Jurkat, Clone E6-1 (cell line): Measurements from ENCODE around the gene C10orf90.

ENCODE experiments used
- DNase-seq: peaks from one replicate; pipeline ENCODE4 v3.0.0-alpha.2; 2011; ENCODE audit warnings: low read depth, low spot score
- H3K4me3 ChIP-seq: 2 replicates; pipeline ENCODE4 v1.5.1; 2011; ENCODE audit warnings: mild to moderate bottlenecking, low read length, control low read depth, moderate library complexity

C10orf90 gene

GRCh38 chr10:126646110-126646509 is 24.4 kb downstream of the C10orf90 start:
- no peak for DNase-seq
- no peak overlapping the region for H3K4me3 ChIP-seq

DNA sequence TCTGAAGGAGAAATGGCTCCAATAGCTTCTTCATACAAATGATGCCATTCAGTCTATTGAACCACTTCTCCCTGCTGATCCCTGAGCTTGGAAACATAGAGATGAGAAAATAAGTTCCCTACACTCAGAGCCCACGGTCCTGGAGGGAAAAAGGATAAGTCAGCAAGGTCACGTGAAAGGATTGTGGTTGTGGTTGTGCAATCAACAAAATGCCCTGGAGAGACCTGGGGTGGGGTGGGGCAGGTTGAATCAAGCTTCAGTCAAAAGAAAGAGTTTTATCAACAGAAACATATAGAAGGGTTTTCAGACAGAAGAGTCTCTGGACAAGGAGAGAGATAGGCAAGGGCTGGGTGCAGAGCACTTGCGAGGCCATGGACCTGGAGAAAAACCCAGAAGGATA is 30.1 kb downstream of the C10orf90 start:
- DNase-seq: no peak
- H3K4me3 ChIP-seq: no peak overlapping the region

DNA sequence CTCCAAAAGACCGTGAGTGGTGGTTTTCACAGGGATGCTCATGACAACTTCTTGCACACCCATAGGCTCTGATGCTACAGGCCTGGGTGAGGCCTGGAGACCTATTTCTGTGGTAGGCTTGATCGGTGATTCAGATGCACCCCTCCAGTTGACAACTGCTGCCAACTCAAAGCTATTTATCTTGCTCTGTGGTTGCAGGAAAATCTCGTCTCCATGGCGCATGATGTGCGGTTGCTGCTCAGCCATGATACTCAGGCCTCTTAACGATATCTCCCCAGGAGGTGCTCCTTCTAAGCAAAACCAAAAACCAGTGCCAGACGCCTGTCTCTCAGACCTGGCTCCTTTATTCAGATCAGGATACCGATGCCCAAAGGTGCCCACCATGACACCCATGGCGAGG is 31.4 kb downstream of the C10orf90 start:
- DNase-seq: peak; percentile 48
- no peak overlapping the region for H3K4me3 ChIP-seq

DNA sequence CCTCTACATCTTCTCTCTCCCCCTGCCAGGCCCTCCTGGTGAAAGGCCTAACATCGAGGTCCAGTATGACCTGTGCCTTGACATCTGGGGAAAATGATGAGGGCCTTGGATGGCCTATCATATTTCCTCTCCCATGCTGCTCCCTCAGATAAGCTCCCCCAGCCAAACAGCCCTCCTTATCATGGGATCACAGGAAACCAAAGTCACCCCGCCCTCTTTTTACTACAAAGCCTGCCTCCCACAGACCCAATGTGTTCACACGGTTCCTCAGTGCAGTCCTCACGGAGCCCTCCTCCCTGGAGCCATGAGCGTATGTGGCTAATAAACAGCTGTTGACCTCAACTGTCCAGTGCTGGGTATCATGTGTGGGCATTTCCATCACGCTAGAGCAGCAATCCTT is 32.0 kb downstream of the C10orf90 start:
- no peak overlapping the region for H3K4me3 ChIP-seq
- DNase-seq: peak; percentile 42

- no peak for DNase-seq
- H3K4me3 ChIP-seq: no peak overlapping the region
Measured at GRCh38 chr10:126637501-126637900, 33.0 kb downstream of the C10orf90 start.

DNA sequence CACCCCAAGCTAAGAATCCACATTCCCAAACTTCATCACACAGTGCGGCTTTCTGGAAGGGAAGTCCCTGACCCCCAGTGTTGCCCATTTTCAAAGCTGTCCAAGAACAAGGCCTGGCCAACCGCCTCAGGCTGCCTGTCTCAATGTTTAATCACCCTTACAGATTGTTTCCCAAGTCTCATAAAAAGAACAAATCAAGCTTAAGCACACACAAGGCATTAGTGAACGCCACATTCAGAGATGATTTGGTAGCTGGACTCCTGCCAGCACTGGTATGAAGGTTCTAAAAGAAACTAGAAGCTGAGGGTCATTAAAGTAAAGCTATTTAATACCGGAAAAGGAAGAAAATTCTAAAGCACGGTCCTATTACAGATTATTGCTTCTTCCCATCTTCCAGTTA is 35.6 kb downstream of the C10orf90 start:
- H3K4me3 ChIP-seq: no peak overlapping the region
- no peak for DNase-seq

- H3K4me3 ChIP-seq: no peak overlapping the region
- DNase-seq: no peak
Measured at GRCh38 chr10:126634347-126634746, 36.1 kb downstream of the C10orf90 start.

DNA sequence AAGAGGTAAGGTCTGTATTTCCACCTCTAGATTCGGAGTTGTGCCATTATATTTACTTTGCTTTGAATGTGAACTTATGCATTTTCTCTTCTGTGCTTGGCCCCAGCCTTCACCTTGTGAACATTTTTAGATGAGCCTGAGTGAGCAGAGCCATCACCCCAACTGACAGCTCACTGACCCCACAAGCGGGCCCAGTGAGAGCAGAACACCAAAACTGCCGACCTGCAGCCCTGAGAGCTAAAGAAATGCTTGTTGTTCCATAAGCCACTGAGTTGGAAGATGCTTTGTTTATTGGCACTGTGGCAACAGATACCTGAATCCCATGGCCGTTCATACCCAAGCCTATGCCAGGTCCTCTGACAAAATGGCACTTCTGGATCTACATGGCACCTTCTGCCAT is 37.8 kb downstream of the C10orf90 start:
- no peak for DNase-seq
- H3K4me3 ChIP-seq: no peak overlapping the region

DNA sequence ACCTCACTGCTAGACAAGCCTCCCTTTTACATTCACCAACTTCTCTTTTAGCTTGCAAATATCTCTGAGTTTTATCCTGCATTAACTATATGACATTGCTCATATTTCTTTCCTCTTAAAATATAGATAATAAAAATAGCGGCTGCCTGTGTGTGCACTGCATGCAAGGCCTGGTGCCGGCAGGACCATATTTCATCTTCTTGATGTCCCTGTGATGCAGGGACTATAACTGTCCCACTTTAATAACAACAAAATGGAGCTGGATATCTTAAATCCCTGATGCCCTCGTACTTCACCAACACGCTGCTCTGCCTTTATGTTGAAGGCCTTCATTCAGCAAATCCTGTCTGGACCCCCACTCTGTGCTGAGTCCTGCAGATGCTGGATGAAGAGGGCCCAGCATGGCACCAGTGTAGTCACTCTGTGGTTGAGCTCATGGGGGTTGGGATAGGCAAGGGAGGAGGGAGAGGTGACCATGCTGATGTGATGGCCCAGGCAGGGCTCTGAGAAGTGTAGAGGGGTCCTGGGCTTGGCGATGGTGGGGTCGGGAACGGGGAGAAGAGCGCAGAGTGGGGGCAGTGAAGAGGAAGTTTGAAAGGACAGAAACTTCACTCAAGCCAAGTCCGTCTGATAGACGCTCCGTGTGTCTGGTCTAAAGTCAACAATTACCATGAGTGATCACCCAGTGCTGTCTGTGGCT is 40.4 kb downstream of the C10orf90 start:
- DNase-seq: no peak
- H3K4me3 ChIP-seq: no peak overlapping the region

GRCh38 chr10:126628746-126629145 is 41.7 kb downstream of the C10orf90 start:
- no peak overlapping the region for H3K4me3 ChIP-seq
- no peak for DNase-seq

DNA sequence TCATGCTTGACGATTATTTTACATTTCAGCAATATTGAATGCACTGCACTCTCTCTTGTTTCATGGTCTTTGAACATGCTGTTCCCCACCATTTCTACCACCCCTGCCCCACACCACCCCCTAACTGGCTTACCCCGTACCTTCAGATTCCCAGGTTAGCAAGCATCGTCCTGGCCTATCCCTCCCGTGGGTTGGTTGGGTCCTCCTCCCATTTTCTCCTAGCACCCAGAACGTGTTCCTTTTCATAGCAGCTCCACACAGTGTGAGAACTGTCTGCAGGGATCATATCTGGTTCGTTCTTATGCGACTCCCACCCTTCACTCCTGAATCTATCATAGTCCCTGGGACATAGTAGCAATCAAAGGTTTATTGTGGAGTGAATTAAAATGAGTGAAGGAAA is 48.6 kb downstream of the C10orf90 start:
- no peak for DNase-seq
- no peak overlapping the region for H3K4me3 ChIP-seq

GRCh38 chr10:126618466-126618865 is 52.0 kb downstream of the C10orf90 start:
- no peak overlapping the region for H3K4me3 ChIP-seq
- DNase-seq: no peak

- DNase-seq: no peak
- H3K4me3 ChIP-seq: no peak overlapping the region
Measured at GRCh38 chr10:126617733-126618132, 52.8 kb downstream of the C10orf90 start.

- no peak overlapping the region for H3K4me3 ChIP-seq
- DNase-seq: no peak
Measured at GRCh38 chr10:126617208-126617607, 53.3 kb downstream of the C10orf90 start.

DNA sequence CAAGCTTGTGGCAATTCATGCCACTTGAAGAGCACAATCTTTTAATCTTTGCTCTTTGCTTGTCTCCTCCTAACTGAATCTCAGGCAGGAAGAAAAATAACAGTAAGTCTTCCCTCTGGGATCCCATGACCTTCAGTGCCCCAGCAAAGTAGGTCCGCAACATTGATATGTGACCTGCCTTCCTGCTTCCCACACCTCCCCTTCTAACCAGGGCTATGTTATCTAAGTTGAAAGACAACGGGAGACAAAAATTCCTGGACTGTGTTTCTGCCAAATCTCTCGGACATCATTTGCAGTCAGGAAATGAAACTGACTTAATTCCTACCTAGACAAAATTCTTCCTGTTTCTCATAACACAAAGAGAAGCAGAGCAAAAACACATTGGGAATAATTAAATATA is 53.8 kb downstream of the C10orf90 start:
- H3K4me3 ChIP-seq: no peak overlapping the region
- DNase-seq: no peak

DNA sequence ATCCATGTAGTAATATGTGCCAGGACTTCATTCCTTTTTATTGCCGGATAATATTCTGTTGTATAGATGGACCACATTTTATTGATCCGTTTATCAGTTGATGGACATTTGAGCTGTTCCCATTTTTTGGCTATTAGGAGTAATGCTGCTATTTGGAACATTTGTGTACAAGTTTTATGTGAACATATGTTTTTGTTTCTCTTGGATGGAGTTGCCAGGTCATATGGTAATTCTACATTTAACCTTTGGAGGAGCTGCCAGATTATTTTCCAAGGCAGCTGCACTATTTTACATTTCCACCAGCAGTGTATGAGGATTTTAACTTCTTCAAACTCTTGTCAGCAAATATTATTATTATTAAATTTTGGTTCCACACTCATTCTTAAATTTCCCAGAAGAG is 59.2 kb downstream of the C10orf90 start:
- DNase-seq: no peak
- no peak overlapping the region for H3K4me3 ChIP-seq

DNA sequence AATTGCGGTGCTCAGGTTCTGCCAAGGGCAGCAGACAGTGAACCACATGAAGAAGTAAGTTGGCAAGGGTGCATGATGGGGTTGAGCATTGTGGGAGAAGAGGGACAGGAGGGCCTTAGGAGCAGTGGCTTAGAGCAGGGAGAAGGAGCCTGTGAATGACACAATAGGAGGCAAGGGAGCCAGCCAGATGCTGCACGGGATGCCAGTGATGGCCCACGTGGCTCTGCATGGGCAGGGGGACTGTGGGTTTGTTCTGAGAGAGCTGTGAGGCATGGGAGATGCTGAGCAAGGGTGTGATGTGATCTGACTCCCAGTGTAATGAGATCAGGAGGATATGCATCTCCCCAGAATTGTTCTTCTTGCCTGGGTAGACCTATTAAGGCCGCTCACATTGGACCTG is 60.9 kb downstream of the C10orf90 start:
- H3K4me3 ChIP-seq: no peak overlapping the region
- DNase-seq: no peak

- DNase-seq: no peak
- no peak overlapping the region for H3K4me3 ChIP-seq
Measured at GRCh38 chr10:126599949-126600682, 70.4 kb downstream of the C10orf90 start.

GRCh38 chr10:126598009-126598408 is 72.5 kb downstream of the C10orf90 start:
- peak; percentile 28 for DNase-seq
- H3K4me3 ChIP-seq: no peak overlapping the region

- no peak overlapping the region for H3K4me3 ChIP-seq
- DNase-seq: no peak
Measured at GRCh38 chr10:126597211-126597610, 73.3 kb downstream of the C10orf90 start.

GRCh38 chr10:126596472-126597016 is 73.9 kb downstream of the C10orf90 start:
- no peak overlapping the region for H3K4me3 ChIP-seq
- no peak for DNase-seq
